ENCODE data around the gene DIDO1. TPM values are rescaled to one million over a fixed set of nuclear protein-coding genes. Genes with fewer than 3 reads are reported as not detected.
A peak's percentile ranks its signal among the peaks of the same experiment; 100 is the strongest.

Gene DIDO1
- total and polyA plus RNA-seq, 2 of the 13 experiments (the other 11 are each of a cell fraction or from before 2014, with no cell fraction given) = 75.0 to 75.1 TPM

DNA sequence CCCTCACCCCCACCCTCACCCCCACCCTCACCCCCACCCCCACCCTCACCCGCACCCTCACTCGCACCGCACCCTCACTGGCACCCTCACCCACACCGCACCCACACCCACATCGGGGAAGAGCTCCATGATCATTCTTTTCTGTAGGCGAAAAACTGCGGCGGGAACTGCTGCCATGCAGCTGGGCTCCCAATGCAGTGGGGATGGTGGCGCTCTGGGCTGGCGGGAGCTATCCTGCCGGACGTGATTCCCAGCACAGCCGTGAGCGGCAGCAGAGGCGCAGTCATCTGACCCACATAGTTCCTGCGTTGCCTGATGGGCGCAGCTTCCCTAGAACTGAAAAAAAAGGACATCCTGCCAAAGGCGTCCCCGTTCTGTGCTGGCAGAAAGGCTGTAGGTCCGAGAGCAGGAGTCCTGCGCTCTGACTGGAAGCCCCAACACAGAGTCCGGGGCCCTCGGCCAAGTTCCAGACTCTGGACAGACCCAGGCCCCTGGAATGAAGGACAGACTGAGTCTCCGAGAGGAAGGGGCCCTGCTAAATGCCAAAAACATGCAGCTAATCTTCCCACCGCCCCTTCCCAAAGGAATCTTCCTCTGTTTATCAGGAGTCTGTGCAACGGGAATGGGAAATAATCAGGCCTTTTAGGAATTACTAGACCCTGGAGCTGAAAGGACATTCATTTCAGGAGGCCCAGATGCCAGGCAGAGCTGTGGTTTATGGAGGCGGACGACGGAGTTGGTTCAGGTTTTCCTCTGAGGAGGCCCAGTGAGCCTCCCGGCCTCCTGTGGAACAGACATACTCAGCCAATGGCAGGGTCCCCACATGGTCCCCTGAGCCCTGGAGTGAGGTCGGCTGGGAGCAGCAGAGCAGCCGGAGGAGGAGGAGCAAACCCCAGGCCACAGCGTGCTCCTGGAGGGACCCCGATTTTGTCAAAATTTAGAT is 50.6 kb downstream of the DIDO1 start (continued):
- TF ChIP-seq TEF (CRISPR knock-in tag; IDR thresholded peaks at IDR 0.05) (no peak), SNRNP70 (IDR thresholded peaks at IDR 0.05; ENCODE audit: low read depth, low read length) (no peak), DMAP1 (CRISPR knock-in tag; IDR thresholded peaks at IDR 0.05) (no peak; the same call in none of the 2 replicates), ARHGAP35 (CRISPR knock-in tag; IDR thresholded peaks at IDR 0.05; ENCODE audit: borderline replicate concordance) (no peak; the same call in 1 of the 2 replicates), ZNF607 (CRISPR knock-in tag; IDR thresholded peaks at IDR 0.05; ENCODE audit: borderline replicate concordance) (peak; percentile 76), DR1 (CRISPR knock-in tag; IDR thresholded peaks at IDR 0.05) (no peak), NFE2 (CRISPR knock-in tag; IDR thresholded peaks at IDR 0.05) (no peak), ARID5B (CRISPR knock-in tag; IDR thresholded peaks at IDR 0.05) (peak; percentile 70), BRF2 (CRISPR knock-in tag; IDR thresholded peaks at IDR 0.05) (no peak), HOMEZ (CRISPR knock-in tag; IDR thresholded peaks at IDR 0.05; ENCODE audit: low read depth) (peak; percentile 86; the same call in 1 of the 2 replicates), FUBP1 (CRISPR knock-in tag; IDR thresholded peaks at IDR 0.05; ENCODE audit: borderline replicate concordance) (0 out of 2 replicates have a peak, but pooled peaks have one; percentile 42), PHF5A (CRISPR knock-in tag; IDR thresholded peaks at IDR 0.05; ENCODE audit: low read depth, unreplicated experiment) (peak; percentile 64), ZNF766 (CRISPR knock-in tag; IDR thresholded peaks at IDR 0.05; ENCODE audit: borderline replicate concordance) (no peak), ARID2 (CRISPR knock-in tag; IDR thresholded peaks at IDR 0.05; ENCODE audit: borderline replicate concordance) (no peak), ZNF326 (CRISPR knock-in tag; IDR thresholded peaks at IDR 0.05; ENCODE audit: borderline replicate concordance) (no peak), ZNF34 (CRISPR knock-in tag; IDR thresholded peaks at IDR 0.05; ENCODE audit: borderline replicate concordance) (no peak), ZNF367 (CRISPR knock-in tag; IDR thresholded peaks at IDR 0.05; ENCODE audit: borderline replicate concordance) (no peak), KLF12 (CRISPR knock-in tag; IDR thresholded peaks at IDR 0.05; ENCODE audit: borderline replicate concordance) (no peak), RBM22 (optimal IDR thresholded peaks at IDR 0.05; ENCODE audit: low read length) (no peak)

Data from HepG2 (cell line).